KBM-7 (cell line): ENCODE results near the gene SNRNP40.
A peak's percentile ranks its signal among the peaks of the same experiment; 100 is the strongest.

ENCODE experiments used
- DNase-seq: peaks from one replicate; pipeline ENCODE4 v3.0.0-alpha.2; 2015
- in situ Hi-C: fragments of 300-500 bp; cut with MboI; formaldehyde crosslinking; loops from 2 replicates; pipeline ENCODE4 v1.14.3; 2020; ENCODE audit warnings: low sequenced_read_pairs, low pct_unique_long_range_greater_than_20kb, mixed read lengths

SNRNP40 gene

DNA sequence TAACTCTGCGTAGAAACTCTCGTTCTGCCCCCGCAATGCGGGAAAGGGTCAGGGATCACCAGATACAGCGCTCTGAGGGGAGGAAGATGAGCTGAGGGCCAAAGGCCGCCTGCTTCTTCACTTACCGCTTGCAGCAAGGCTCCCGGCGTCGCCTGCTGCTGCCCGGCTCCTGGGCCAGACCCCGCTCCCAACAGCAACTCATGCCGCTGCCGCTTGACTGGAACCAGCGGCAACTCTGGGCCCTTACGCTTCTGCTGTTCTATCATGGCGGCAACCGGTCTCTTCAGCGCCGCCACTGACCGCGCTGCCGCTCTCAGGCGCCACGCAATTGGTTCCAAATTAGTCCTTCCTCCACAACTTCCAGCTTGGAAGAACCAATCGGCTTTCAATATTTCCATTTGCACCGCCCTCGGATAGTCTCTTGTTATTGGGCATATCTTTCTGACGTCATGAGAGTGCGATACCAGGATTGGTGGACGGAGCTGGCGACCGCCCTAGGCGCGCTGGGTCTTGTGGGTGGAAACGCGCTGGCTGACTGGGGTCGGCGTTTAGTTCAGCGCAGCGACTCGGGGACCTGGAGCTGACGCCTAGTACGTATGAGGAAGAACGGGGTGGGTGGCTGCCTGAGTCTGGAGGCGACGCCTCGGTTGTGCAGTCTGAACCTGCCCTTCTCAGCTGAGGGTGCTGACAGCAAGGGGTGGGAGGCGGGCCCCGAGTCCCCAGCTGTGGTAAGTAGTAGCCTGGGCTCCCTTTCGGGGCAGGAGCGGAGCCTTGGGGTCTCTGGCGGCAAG is at the start of gene SNRNP40, which contains the start of gene ZCCHC17:
TSS of gene SNRNP40 (minus strand) at position 303 of the 791 bp plus-strand sequence. CDS start at position 266, 37 bp downstream.
TSS of gene ZCCHC17 (plus strand) at position 547 of the 791 bp plus-strand sequence. CDS start 13,067 bp downstream, outside the sequence.
- DNase-seq, result peak; percentile 99
- in situ Hi-C loops, result no loop called here

DNA sequence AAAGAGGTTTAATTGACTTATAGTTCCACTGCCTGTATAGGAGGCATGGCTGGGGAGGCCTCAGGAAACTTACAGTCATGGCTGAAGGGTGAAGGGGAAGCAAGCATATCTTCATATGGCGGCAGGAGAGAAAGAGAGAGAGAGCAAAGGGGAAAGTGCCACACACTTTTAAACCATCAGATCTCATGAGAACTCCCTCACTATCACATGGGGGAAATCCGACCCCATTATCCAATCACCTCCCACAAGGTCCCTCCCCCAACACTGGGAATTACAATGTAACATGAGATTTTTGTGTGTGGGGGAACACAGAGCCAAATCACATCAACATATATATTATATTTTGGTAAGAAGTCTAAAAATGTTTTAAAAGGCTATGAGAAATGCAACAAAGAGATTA is 49.0 kb upstream of the SNRNP40 start:
- in situ Hi-C loops, result no loop called here
- DNase-seq, result no peak

DNA sequence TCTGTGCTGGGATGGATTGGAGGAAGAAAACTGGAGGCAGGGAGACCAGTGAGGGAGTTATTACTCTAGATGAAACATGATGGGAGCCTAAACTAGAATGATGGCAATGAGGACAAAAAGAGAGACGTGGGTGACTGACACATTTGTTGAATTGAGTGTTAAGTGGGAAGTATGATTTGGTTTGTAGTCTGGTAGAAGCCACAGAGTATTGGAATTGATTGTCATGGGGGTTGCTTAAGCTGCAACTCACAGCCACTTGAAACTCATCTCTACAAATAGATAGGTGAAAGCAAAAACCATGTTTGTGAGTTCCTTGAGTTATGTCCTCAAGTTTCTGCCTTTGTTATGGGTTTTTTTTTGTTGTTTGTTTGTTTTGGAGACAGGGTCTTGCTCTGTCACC is 47.9 kb upstream of the SNRNP40 start:
- DNase-seq, result no peak
- in situ Hi-C loops, result no loop called here

DNA sequence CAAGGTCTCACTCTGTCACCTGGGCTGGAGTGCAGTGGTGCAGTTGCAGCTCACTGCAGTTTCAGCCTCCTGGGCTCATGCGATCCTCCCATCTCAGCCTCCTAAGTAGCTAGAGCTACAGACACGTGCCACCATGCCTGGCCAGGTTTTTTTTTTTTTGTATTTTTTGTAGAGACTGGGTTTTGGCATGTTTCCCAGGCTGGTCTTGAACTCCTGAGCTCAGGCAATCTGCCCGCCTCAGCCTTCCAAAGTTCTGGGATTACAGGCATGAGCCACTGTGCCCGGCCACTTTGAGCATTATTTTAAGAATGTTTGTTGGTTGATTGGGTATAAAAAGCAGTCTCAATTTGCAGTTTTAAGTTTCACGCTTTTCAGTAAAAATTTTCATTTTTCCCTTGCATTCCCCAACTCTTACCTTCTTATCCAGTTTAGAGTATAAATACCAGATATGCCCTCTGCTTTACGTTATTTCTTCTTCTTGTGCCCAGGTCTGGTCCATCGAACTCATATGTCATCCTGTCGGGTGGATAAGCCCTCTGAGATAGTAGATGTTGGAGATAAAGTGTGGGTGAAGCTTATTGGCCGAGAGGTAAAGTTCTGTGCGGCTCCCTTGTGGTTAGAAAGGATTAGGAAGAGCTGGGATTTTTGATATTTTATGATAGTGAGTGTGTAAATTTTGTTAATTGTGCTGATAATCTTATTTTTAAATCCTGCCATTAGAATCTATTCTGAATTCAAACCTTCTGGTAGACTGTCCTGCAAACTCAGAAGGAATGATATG is 40.3 kb upstream of the SNRNP40 start:
- DNase-seq, result no peak
- in situ Hi-C loops, result no loop called here

- in situ Hi-C loops, result no loop called here
- peak; percentile 75 for DNase-seq
These were observed 38.4 kb upstream of the SNRNP40 start for GRCh38 chr1:31335007-31335406.

DNA sequence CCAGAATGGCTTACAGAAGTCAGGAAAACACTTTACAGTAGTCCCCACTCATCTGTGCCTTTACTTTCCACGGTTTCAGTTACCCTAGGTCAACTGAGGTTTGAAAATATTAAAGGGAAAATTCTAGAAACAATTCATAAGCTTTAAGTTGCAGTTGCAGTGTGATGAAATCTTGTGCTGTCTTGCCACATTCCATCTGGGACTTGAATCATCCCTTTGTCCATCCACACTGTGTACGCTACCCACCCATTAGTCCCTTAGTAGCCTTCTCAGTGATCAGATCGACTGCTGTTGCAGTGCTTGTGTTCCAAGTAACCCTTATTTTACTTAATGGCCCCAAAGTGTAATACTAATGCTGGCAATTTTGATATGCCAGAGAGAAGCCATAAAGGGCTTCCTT is 30.8 kb upstream of the SNRNP40 start:
- no peak for DNase-seq
- in situ Hi-C loops, result no loop called here

- no peak for DNase-seq
- in situ Hi-C loops, result no loop called here
These were observed 29.9 kb upstream of the SNRNP40 start for GRCh38 chr1:31326461-31326860.

- no peak for DNase-seq
- in situ Hi-C loops, result no loop called here
These were observed 28.4 kb upstream of the SNRNP40 start for GRCh38 chr1:31324992-31325391.

DNA sequence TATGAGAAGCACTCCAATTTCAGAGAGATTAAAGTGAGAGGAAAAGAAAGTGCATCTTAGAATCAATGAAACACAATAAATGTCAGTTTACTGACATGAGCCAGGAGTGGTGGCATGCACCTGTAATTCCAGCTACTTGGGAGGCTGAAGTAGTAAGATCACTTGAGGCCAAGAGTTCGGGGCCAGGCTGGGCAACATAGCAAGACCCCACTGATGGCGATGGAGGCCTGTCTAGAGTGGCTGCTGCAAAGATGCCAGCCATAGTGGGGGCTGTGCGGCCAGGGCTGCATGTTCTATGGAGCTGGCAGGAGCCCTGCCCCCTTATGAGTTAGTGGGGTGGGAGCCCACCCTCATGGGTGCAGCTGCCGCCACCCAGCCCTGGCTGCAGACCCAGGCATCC is 27.5 kb upstream of the SNRNP40 start:
- in situ Hi-C loops, result no loop called here
- no peak for DNase-seq

GRCh38 chr1:31318146-31318545 is 21.6 kb upstream of the SNRNP40 start:
- in situ Hi-C loops, result no loop called here
- DNase-seq, result no peak

DNA sequence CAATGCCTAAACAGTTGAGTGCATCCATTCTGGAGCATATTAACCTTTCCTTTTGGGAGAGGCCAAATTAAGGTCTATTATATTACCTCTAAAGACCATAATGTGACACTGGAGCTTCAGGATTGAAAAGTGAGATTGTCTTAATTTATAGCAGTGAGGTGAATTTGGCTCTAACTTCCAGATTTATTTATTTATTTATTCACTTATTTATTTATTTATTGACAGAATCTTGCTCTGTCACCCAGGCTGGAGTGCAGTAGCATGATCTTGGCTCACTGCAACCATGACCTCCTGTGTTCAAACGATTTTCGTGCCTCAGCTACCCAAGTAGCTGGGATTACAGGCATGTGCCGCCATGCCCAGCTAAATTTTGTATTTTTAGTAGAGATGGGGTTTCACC is 19.3 kb upstream of the SNRNP40 start:
- no peak for DNase-seq
- in situ Hi-C loops, result no loop called here

DNA sequence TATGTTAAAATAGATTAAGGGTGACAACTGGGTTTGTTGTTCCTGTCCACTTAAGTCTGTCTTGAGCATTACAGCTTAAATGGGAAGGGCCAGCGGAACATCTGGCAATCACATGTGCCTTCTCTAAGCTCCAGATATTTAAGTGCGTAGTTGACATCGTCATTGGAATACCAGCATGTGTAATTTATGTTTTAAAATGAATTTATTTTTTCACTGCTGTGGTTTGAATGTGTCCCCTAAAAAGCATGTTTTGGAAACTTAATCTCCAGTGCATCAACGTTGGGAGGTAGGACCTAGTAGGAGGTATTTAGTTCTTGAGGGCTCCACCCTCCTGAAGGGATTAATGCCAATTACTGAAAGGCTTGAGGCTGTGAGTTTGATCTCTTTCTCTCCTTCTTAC is 13.6 kb upstream of the SNRNP40 start:
- in situ Hi-C loops, result no loop called here
- DNase-seq, result no peak

- no peak for DNase-seq
- in situ Hi-C loops, result no loop called here
These were observed 11.4 kb upstream of the SNRNP40 start for GRCh38 chr1:31308036-31308435.

GRCh38 chr1:31306278-31306677 is 9.7 kb upstream of the SNRNP40 start:
- DNase-seq, result no peak
- in situ Hi-C loops, result no loop called here

DNA sequence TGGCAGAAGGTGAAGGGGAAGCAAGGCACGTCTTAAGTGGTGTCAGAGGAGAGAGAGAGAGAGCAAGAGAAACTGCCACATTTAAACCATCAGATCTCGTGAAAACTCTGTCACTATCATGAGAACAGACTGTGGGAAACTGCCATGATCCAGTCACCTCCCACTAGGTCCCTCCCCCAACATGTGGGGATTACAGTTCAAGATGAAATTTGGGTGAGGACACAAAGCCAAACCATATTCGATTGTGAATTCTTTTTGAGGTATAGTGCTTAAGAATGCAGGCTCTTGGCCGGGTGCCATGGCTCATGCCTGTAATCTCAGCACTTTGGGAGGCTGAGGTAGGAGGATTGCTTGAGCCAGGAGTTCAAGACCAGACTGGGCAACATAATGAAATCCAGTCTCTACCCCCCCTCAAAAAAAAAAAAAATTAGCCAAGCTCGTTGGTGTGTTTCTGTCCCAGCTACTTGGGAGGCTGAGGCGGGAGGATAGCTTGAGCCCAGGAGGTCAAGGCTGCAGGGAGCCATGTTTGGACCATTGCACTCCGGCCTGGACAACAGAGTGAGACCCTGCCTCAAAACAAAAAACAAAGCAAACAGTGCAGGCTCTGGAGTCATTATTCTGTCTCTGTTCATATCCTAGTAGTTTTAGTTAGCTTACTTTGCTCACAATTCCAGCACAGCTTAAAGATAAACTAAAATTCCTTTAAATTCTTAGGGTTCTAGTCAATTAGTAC is 6.3 kb upstream of the SNRNP40 start:
- no peak for DNase-seq
- in situ Hi-C loops, result no loop called here

DNA sequence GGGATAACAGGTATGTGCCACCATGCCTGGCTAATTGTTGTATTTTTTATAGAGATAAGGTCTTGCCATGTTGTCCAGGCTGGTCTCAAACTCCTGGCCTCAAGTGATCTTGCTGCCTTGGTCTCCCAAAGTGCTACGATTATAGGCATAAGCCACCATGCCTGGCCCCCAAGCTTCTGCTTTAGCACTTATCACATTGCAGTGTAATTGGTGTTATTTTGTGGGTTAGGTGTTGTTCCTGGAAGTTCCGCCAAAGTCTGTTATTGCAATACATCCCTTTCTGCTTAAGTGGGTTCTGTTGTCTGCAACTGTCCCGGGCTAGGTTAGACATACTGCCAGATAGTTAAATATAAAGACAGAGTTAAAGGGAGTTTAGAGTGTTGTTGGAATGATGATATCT is 3.6 kb upstream of the SNRNP40 start:
- in situ Hi-C loops, result no loop called here
- DNase-seq, result peak; percentile 11

GRCh38 chr1:31299365-31299764 is 2.8 kb upstream of the SNRNP40 start:
- in situ Hi-C loops, result no loop called here
- no peak for DNase-seq

- peak; percentile 32 for DNase-seq
- in situ Hi-C loops, result no loop called here
These were observed 974 bp upstream of the SNRNP40 start for GRCh38 chr1:31297277-31298247.
